ENCODE data around the gene PUM2.

DNA sequence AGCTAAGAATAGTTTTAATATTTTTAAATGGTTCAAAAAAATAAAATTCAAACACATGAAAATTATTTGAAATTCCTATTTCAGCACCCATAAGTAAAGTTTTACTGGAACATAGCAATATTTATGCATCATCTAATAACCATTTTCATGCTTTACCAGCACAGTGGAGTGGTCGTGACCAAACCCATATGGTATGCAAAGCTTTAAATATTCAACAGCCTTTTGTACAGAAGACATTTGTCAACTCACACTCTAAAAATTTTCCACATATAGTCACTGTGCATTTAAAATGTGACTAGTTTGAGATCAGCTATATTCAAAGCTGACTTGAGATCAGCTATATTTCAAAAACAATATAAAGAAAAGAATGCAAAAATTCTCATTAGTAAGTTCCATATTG, 46.2 kb downstream of the PUM2 start:
- TF ChIP-seq, protein P1, sequence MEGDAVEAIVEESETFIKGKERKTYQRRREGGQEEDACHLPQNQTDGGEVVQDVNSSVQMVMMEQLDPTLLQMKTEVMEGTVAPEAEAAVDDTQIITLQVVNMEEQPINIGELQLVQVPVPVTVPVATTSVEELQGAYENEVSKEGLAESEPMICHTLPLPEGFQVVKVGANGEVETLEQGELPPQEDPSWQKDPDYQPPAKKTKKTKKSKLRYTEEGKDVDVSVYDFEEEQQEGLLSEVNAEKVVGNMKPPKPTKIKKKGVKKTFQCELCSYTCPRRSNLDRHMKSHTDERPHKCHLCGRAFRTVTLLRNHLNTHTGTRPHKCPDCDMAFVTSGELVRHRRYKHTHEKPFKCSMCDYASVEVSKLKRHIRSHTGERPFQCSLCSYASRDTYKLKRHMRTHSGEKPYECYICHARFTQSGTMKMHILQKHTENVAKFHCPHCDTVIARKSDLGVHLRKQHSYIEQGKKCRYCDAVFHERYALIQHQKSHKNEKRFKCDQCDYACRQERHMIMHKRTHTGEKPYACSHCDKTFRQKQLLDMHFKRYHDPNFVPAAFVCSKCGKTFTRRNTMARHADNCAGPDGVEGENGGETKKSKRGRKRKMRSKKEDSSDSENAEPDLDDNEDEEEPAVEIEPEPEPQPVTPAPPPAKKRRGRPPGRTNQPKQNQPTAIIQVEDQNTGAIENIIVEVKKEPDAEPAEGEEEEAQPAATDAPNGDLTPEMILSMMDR (IDR thresholded peaks at IDR 0.05; ENCODE audit: control extremely low read depth in 1 of 3, insufficient read depth in 1 of 3, low read depth in 1 of 3, low read length in 3 of 3), result no peak
- no peak for TF ChIP-seq RAD21 (IDR thresholded peaks at IDR 0.05 in 1 of 2, conservative IDR thresholded peaks at IDR 0.05 in 1 of 2; ENCODE audit: low read depth in 2 of 2, low read length in 2 of 2)
- TF ChIP-seq, protein P2, sequence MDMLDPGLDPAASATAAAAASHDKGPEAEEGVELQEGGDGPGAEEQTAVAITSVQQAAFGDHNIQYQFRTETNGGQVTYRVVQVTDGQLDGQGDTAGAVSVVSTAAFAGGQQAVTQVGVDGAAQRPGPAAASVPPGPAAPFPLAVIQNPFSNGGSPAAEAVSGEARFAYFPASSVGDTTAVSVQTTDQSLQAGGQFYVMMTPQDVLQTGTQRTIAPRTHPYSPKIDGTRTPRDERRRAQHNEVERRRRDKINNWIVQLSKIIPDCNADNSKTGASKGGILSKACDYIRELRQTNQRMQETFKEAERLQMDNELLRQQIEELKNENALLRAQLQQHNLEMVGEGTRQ (IDR thresholded peaks at IDR 0.05; ENCODE audit: low read length), result no peak
- no peak for TF ChIP-seq EP300 (IDR thresholded peaks at IDR 0.05; ENCODE audit: borderline replicate concordance in 1 of 2, low read depth in 2 of 2, low read length in 2 of 2)
- TF ChIP-seq TAF1 (IDR thresholded peaks at IDR 0.05; ENCODE audit: low read depth, low read length), result no peak
- TF ChIP-seq SP1 (IDR thresholded peaks at IDR 0.05; ENCODE audit: low read depth, low read length), result no peak
- no peak for TF ChIP-seq POLR2AphosphoS5 (IDR thresholded peaks at IDR 0.05; ENCODE audit: low read depth, low read length)
- no peak for TF ChIP-seq POLR2A (IDR thresholded peaks at IDR 0.05; ENCODE audit: control extremely low read depth in 1 of 2, low read depth in 2 of 2, low read length in 2 of 2)
- no peak for TF ChIP-seq JUN (IDR thresholded peaks at IDR 0.05; ENCODE audit: low read depth, low read length)
- TF ChIP-seq KDM5A (IDR thresholded peaks at IDR 0.05; ENCODE audit: low read length), result no peak
- TF ChIP-seq EZH2 (IDR thresholded peaks at IDR 0.05; ENCODE audit: low read depth, low read length, severe bottlenecking), result no peak

Data from H1 (cell line).